HG03039 (cell line): Measurements from ENCODE around the gene ALDH3B2.
"Not testable (repeated sequence)": the region's sequence is repeated elsewhere in the genome, so short reads cannot be mapped to it uniquely, and the experiment has no call there.

Experiments
- ATAC-seq: cut with Tn5 transposase; IDR thresholded peaks from one replicate; pipeline ENCODE4 v1.9.1; 2021; ENCODE audit warnings: mild to moderate bottlenecking, moderate library complexity; ENCODE audit not compliant: unreplicated experiment

Gene ALDH3B2

GRCh38 chr11:67674442-67674871 lies at the start of gene ALDH3B2:
ALDH3B2 (minus strand) TSS chr11:67674623; CDS start chr11:67666935, 7,688 bp downstream.
- no peak for ATAC-seq

DNA sequence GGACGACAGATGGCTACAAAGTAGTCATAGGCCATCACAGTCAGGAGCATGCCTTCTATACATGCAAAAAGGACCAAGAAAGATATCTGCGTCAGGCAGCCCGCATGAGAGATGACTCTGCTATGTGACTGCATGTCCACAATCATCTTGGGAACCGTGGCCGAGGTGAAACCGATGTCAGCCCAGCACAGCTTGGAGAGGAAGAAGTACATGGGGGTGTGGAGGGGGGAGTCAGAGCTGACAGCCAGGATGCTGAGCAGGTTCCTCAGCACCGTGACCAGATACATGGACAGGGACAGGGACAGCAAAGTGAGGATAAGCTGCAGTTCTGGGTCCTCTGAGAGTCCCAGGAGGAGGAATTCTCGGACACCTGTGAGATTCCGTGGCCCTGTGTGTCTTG lies 48.6 kb upstream of the ALDH3B2 start:
- ATAC-seq, result not testable (repeated sequence)

DNA sequence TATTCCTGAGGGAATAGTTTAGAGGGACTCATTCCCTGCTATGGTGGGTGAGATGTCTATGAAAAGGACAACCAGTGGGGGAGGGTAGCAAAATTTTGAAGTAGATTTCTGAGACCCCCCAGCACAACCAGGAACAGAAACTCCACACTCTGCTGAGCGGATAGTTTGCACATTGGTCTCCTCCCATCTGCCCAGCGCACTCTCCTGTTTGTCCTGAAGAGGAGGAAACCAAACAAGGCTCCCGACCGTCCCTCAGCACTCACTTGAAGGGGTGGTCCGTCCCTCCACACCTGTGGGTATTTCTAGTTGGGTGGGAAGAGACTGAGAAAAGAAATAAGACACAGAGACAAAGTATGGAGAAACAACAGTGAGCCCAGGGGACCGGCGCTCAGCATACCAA lies 41.8 kb upstream of the ALDH3B2 start:
- ATAC-seq, result not testable (repeated sequence)

- not testable (repeated sequence) for ATAC-seq
Observed at GRCh38 chr11:67715801-67716200, 41.4 kb upstream of the ALDH3B2 start.

GRCh38 chr11:67713892-67714509 lies 39.6 kb upstream of the ALDH3B2 start:
- not testable (repeated sequence) for ATAC-seq

DNA sequence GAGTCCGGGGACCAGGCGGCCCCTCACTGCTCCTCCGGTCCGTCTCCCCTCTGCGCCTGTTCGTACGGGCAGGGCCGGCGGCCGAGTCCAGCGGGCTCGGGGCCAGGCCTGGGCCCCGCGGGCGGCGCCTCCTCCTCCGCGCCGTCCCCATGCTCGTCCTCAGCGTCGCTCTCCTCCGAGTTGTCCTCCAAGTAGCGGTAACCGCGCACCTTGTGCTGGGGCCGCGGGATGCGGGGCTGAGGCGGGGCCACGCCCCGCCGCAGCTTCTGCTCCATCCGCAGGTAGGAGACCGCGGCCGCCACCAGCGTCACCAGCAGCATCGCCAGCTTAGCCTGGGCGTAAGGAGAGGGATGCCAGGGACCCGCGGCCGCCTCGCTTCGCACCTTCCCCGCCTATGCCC lies 37.3 kb upstream of the ALDH3B2 start:
- not testable (repeated sequence) for ATAC-seq

GRCh38 chr11:67711212-67711611 lies 36.8 kb upstream of the ALDH3B2 start:
- ATAC-seq, result not testable (repeated sequence)

DNA sequence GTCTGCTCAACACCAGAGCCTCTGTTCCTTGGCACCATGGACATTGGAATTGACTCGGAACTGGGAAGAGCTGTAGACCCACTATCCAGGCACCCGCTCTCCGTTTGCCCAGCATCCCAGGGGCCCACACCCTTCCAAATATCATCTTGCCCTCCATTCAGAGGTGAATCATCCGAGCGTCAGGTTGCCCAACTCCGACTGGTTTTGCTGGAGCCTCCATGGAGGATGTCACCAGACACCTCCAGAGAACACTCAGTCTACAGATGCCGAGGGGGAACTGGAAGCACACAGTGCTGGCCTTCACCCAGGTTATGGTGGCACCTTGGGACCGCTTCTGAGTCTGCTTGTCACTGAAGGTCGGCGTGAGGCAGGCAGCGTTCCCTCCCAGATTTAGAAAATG lies 35.4 kb upstream of the ALDH3B2 start:
- ATAC-seq, result not testable (repeated sequence)

GRCh38 chr11:67705264-67705663 lies 30.8 kb upstream of the ALDH3B2 start:
- no peak for ATAC-seq

DNA sequence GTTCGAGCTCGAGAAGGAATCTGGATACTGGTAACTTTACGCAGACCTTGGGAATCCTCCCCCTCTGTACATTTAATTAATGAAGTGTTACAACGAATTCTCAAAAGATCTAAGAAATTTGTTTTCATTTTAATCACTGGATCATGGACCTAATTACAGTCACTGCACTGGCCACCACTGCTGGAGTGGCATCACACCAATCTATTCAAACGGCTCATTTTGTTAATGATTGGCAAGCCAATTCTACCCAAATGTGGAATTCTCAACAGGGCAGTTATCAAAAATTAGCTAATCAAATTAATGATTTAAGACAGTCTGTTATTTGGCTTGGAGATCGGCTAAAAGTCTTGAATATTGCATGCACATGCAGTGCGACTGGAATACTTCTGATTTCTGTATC lies 30.1 kb upstream of the ALDH3B2 start:
- no peak for ATAC-seq

GRCh38 chr11:67703709-67704108 lies 29.3 kb upstream of the ALDH3B2 start:
- not testable (repeated sequence) for ATAC-seq

DNA sequence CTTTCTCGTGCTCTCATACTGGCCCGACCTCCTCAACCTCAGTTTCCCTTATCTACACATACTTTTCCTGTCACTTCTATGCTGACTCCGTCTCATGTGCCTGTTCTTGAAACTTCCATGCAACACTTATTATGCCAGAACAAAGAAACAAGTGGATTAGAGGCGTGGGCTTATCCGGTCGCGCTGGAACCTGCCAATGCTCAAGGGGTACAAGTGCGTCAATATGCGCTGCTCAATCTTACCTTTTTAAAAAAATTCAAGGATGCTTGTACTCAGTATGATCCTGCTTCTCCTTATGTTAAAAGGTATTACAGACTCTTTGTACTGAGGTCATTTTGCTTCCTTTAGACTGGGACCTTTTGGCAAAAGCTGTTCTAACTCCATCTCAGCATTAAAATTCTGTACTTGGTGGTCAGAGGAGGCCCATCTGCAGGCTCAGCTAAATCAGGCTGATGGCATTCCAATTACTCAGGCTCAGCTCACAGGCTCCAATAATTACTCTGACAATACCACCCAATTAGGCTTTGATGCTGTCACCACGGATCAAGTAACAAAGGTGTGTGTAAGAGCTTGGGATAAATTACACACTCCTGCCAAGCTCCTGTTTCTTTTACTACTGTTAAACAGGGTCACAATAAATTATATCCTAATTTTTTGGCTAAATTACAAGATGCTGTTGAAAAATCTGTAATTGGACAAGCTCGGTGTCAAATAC lies 26.3 kb upstream of the ALDH3B2 start:
- ATAC-seq, result no peak

- ATAC-seq, result no peak
Observed at GRCh38 chr11:67700141-67700540, 25.7 kb upstream of the ALDH3B2 start.

DNA sequence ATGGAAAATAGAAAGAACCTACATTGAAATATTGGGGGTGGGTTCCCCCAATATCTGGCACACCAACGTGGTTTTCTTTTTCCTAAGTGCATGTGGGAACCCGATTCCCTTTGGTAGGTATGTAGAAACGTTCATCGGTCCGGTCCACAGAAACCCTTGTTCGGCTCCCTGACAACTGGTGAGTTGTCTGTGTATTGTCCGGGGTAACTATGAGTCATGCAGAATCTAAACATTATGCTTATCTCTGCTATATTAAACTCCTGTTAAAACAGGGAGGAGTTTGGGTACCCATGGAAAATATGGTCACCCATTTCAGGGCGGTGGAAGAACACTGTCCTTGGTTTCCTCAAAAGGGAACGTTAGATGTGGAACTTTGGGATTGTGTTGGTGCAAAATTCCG lies 25.1 kb upstream of the ALDH3B2 start:
- ATAC-seq, result no peak

- ATAC-seq, result no peak
Observed at GRCh38 chr11:67698247-67698646, 23.8 kb upstream of the ALDH3B2 start.

GRCh38 chr11:67697846-67698245 lies 23.4 kb upstream of the ALDH3B2 start:
- ATAC-seq, result no peak

DNA sequence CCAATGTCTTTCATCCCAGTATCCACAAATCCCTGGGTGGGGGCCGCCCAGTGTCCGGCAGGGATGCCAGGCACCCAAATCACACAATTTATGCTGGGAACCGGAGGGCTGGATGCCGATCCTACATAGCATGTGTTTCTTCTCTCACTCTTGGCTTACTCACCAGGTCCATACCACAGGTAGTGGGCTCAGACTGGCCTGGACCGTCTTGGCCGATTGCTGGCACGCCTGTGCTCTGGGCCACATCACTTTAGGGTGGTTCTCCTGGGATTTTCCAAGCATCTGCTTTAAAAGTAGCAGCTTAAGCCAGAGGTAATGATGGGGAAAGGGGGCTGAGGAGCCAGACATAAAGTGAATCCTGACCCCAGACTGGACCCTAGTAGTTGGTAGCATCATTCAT lies 22.6 kb upstream of the ALDH3B2 start:
- ATAC-seq, result no peak

- no peak for ATAC-seq
Observed at GRCh38 chr11:67695606-67696005, 21.2 kb upstream of the ALDH3B2 start.

- no peak for ATAC-seq
Observed at GRCh38 chr11:67694875-67695555, 20.6 kb upstream of the ALDH3B2 start.

GRCh38 chr11:67691149-67691548 lies 16.7 kb upstream of the ALDH3B2 start:
- no peak for ATAC-seq

GRCh38 chr11:67689178-67689577 lies 14.8 kb upstream of the ALDH3B2 start:
- no peak for ATAC-seq

DNA sequence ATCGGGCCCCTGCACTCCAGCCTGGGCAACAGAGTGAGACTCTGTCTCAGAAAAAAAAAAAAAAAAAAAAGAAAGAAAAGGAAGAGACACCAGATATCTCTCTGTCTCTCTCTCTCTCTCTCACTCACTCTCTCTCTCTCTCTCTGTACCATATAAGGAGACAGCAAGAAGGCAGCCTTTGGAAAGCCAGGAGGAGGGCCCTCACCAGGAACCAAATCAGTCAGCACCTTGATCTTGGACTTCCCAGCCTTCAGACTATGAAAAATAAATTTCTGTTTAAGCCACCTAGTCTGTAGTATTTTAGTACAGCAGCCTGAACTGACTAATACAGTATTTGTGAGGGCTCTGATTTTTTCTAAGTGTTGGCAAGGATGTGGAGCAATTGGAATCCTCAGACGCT lies 13.6 kb upstream of the ALDH3B2 start:
- no peak for ATAC-seq
